Muscle layer of colon (tissue), 2 donors: ENCODE data around the gene ADCY4.

Experiments
- H3K27ac ChIP-seq: one replicate; pipeline ENCODE4 v1.7.0; 2013; ENCODE audit warnings: low read depth, mild to moderate bottlenecking, low read length, moderate library complexity
- H3K27me3 ChIP-seq, 2 donors: one replicate each; pipeline ENCODE4 v1.7.0; 2013; ENCODE audit warnings: low read length in 2 of 2, mild to moderate bottlenecking in 2 of 2; ENCODE audit not compliant: insufficient read depth in 2 of 2, control insufficient read depth in 1 of 2
- H3K36me3 ChIP-seq: one replicate; pipeline ENCODE4 v1.7.0; 2013; ENCODE audit warnings: mild to moderate bottlenecking, low read length; ENCODE audit not compliant: insufficient read depth
- H3K4me1 ChIP-seq: one replicate; pipeline ENCODE4 v1.7.0; 2013; ENCODE audit warnings: mild to moderate bottlenecking, low read length; ENCODE audit not compliant: insufficient read depth
- H3K4me3 ChIP-seq, 2 donors: one replicate each; pipeline ENCODE4 v1.7.0; 2013; ENCODE audit warnings: low read length in 2 of 2, low read depth in 1 of 2, mild to moderate bottlenecking in 1 of 2, moderate library complexity in 1 of 2
- H3K9ac ChIP-seq: one replicate; pipeline ENCODE4 v1.7.0; 2013; ENCODE audit warnings: low read length
- H3K9me3 ChIP-seq: one replicate; pipeline ENCODE4 v1.7.0; 2013; ENCODE audit warnings: mild to moderate bottlenecking, low read length
- donor health status: abdominal sarcoma.
- donor health status: Adenocarcinoma of cecum.

ADCY4 gene

GRCh38 chr14:24349742-24350141, 14.9 kb upstream of the ADCY4 start:
- no peak overlapping the region for H3K27ac ChIP-seq
- H3K27me3 ChIP-seq: peaks cover 0 to 9% of the 10 kb centered on the region in 2 donors
- no peaks in the 10 kb centered on the region for H3K36me3 ChIP-seq
- no peaks in the 10 kb centered on the region for H3K9me3 ChIP-seq
- H3K4me1 ChIP-seq: no peaks in the 10 kb centered on the region
- H3K4me3 ChIP-seq: no peak overlapping the region
- H3K9ac ChIP-seq: no peak overlapping the region

GRCh38 chr14:24348186-24348585, 13.3 kb upstream of the ADCY4 start:
- no peak overlapping the region for H3K4me3 ChIP-seq
- H3K27ac ChIP-seq: no peak overlapping the region

GRCh38 chr14:24347134-24347533, 12.3 kb upstream of the ADCY4 start:
- no peak overlapping the region for H3K9ac ChIP-seq
- H3K9me3 ChIP-seq: no peaks in the 10 kb centered on the region
- no peak overlapping the region for H3K4me3 ChIP-seq
- peaks cover 0 to 9% of the 10 kb centered on the region in 2 donors for H3K27me3 ChIP-seq
- H3K36me3 ChIP-seq: no peaks in the 10 kb centered on the region
- no peak overlapping the region for H3K27ac ChIP-seq
- H3K4me1 ChIP-seq: no peaks in the 10 kb centered on the region

More at GRCh38 chr14:24348186-24348585, 13.3 kb upstream of the ADCY4 start:
- Histone ChIP-seq H3K36me3 (no peaks in the 10 kb centered on the region), H3K4me1 (no peaks in the 10 kb centered on the region), H3K9me3 (no peaks in the 10 kb centered on the region), H3K9ac (no peak overlapping the region), H3K27me3 (peaks cover 0 to 9% of the 10 kb centered on the region in 2 donors)

GRCh38 chr14:24343795-24344660, 9.2 kb upstream of the ADCY4 start:
- Histone ChIP-seq H3K9ac (no peak overlapping the region), H3K9me3 (no peaks in the 10 kb centered on the region)

GRCh38 chr14:24342889-24343288, 8.0 kb upstream of the ADCY4 start:
- no peak overlapping the region for H3K27ac ChIP-seq
- H3K36me3 ChIP-seq: no peaks in the 10 kb centered on the region
- no peaks in the 10 kb centered on the region for H3K9me3 ChIP-seq
- H3K4me3 ChIP-seq: no peak overlapping the region
- H3K4me1 ChIP-seq: peaks cover 11% of the 10 kb centered on the region
- H3K9ac ChIP-seq: no peak overlapping the region
- no peaks in the 10 kb centered on the region for H3K27me3 ChIP-seq

More at GRCh38 chr14:24343795-24344660, 9.2 kb upstream of the ADCY4 start:
- no peaks in the 10 kb centered on the region for H3K36me3 ChIP-seq
- no peaks in the 10 kb centered on the region for H3K27me3 ChIP-seq
- no peak overlapping the region for H3K4me3 ChIP-seq
- no peak overlapping the region for H3K27ac ChIP-seq
- H3K4me1 ChIP-seq: peaks cover 2% of the 10 kb centered on the region

- Histone ChIP-seq H3K4me1 (peaks cover 11% of the 10 kb centered on the region), H3K9me3 (no peaks in the 10 kb centered on the region), H3K9ac (no peak overlapping the region), H3K4me3 (no peak overlapping the region), H3K27ac (no peak overlapping the region), H3K27me3 (peaks cover 12% of the 10 kb centered on the region in 2 donors), H3K36me3 (no peaks in the 10 kb centered on the region)
Measured at GRCh38 chr14:24340606-24341005, 5.7 kb upstream of the ADCY4 start.

GRCh38 chr14:24339284-24340151, 4.6 kb upstream of the ADCY4 start, which contains the start of gene RIPK3:
RIPK3 (minus strand) TSS chr14:24339991; CDS start chr14:24339826, 165 bp downstream.
- no peak within 1 kb of the TSS for H3K9ac ChIP-seq
- peak within 1 kb of the TSS in 1 of 2 donors; percentile 44 for H3K4me3 ChIP-seq
- H3K27me3 ChIP-seq: peaks cover 21 to 22% of the 10 kb centered on the region in 2 donors
- no peaks in the 10 kb centered on the region for H3K9me3 ChIP-seq
- H3K36me3 ChIP-seq: no peaks in the 10 kb centered on the region
- H3K27ac ChIP-seq: no peak within 1 kb of the TSS
- H3K4me1 ChIP-seq: peaks cover 11% of the 10 kb centered on the region

GRCh38 chr14:24338843-24339242, 4.0 kb upstream of the ADCY4 start:
- Histone ChIP-seq H3K27ac (no peak overlapping the region), H3K9ac (no peak overlapping the region), H3K27me3 (peaks cover 28 to 29% of the 10 kb centered on the region in 2 donors), H3K4me3 (peak overlapping the region in 1 of 2 donors; percentile 1), H3K36me3 (no peaks in the 10 kb centered on the region), H3K4me1 (peaks cover 18% of the 10 kb centered on the region), H3K9me3 (no peaks in the 10 kb centered on the region)

- no peak overlapping the region for H3K27ac ChIP-seq
- peaks cover 26% of the 10 kb centered on the region for H3K4me1 ChIP-seq
- no peak overlapping the region for H3K9ac ChIP-seq
- H3K4me3 ChIP-seq: no peak overlapping the region
- H3K9me3 ChIP-seq: no peaks in the 10 kb centered on the region
- H3K27me3 ChIP-seq: peaks cover 33 to 35% of the 10 kb centered on the region in 2 donors
- no peaks in the 10 kb centered on the region for H3K36me3 ChIP-seq
Measured at GRCh38 chr14:24337824-24338175, 2.9 kb upstream of the ADCY4 start.

GRCh38 chr14:24337144-24337823, 2.4 kb upstream of the ADCY4 start:
- Histone ChIP-seq H3K9ac (no peak overlapping the region), H3K9me3 (no peaks in the 10 kb centered on the region), H3K4me3 (no peak overlapping the region), H3K27ac (no peak overlapping the region), H3K4me1 (peaks cover 31% of the 10 kb centered on the region), H3K36me3 (no peaks in the 10 kb centered on the region), H3K27me3 (peaks cover 38 to 40% of the 10 kb centered on the region in 2 donors)
